Keratinocyte (primary cell): ENCODE measurements around the gene STX10. TPM values are rescaled to one million over a fixed set of nuclear protein-coding genes. Genes with fewer than 3 reads are reported as not detected.
"Not testable (repeated sequence)": the region's sequence is repeated elsewhere in the genome, so short reads cannot be mapped to it uniquely, and the experiment has no call there.

Experiments
- DNase-seq: peaks from one replicate; pipeline ENCODE4 v3.0.0-alpha.2; 2011; ENCODE audit warnings: low read depth, missing footprints, low spot score
- FAIRE-seq: peaks from 2 replicates; lab custom pipeline; 2011; peaks lifted over from hg19 to GRCh38; lab: Jason Lieb, UNC
- H2AFZ ChIP-seq: 2 replicates; pipeline ENCODE4 v1.6.0; 2012; ENCODE audit warnings: low read length, control low read depth, inconsistent platforms; ENCODE audit not compliant: control insufficient read depth
- H3K27ac ChIP-seq: 2 replicates; pipeline ENCODE4 v1.5.1; 2011; ENCODE audit warnings: low read length; ENCODE audit not compliant: control insufficient read depth, insufficient read depth
- H3K27me3 ChIP-seq: 3 replicates; pipeline ENCODE4 v1.6.0; 2011; ENCODE audit warnings: low read length; ENCODE audit not compliant: control insufficient read depth, insufficient read depth; ENCODE audit errors: extremely low read depth
- H3K36me3 ChIP-seq, 2 experiments: 2 replicates in 1 of 2; 3 replicates in 1 of 2; pipeline ENCODE4 v1.5.1; 2011; ENCODE audit warnings: low read length in 2 of 2, mild to moderate bottlenecking in 1 of 2; ENCODE audit not compliant: control insufficient read depth in 2 of 2, insufficient read depth in 2 of 2; ENCODE audit errors: extremely low read depth in 1 of 2
- H3K4me1 ChIP-seq: 3 replicates; pipeline ENCODE4 v1.5.1; 2011; ENCODE audit warnings: low read length; ENCODE audit not compliant: control insufficient read depth, insufficient read depth; ENCODE audit errors: extremely low read depth
- H3K4me2 ChIP-seq: 3 replicates; pipeline ENCODE4 v1.6.0; 2011; ENCODE audit warnings: low read depth, low read length; ENCODE audit not compliant: control insufficient read depth, insufficient read depth; ENCODE audit errors: extremely low read depth
- H3K4me3 ChIP-seq, 3 experiments: fragments of 200-600 bp in 1 of 3; sonication (generic) in 1 of 3; 2 replicates in 2 of 3; 3 replicates in 1 of 3; pipeline ENCODE4 v1.5.1; 2011 to 2016; ENCODE audit warnings: low read length in 3 of 3, mild to moderate bottlenecking in 3 of 3, control low read depth in 2 of 3, inconsistent platforms in 1 of 3, low read depth in 1 of 3, mixed read lengths in 1 of 3, mixed run types in 1 of 3, moderate library complexity in 1 of 3; ENCODE audit not compliant: control insufficient read depth in 2 of 3, insufficient read depth in 2 of 3; ENCODE audit errors: extremely low read depth in 1 of 3
- H3K79me2 ChIP-seq: 2 replicates; pipeline ENCODE4 v1.6.0; 2012; ENCODE audit warnings: low read length; ENCODE audit not compliant: control insufficient read depth, insufficient read depth
- H3K9ac ChIP-seq: 3 replicates; pipeline ENCODE4 v1.6.0; 2011; ENCODE audit warnings: low read length; ENCODE audit not compliant: control insufficient read depth, insufficient read depth; ENCODE audit errors: extremely low read depth
- H3K9me1 ChIP-seq: 3 replicates; pipeline ENCODE4 v1.6.0; 2011; ENCODE audit warnings: low read length; ENCODE audit not compliant: control insufficient read depth, insufficient read depth; ENCODE audit errors: extremely low read depth
- H3K9me3 ChIP-seq: 2 replicates; pipeline ENCODE4 v1.5.1; 2012; ENCODE audit warnings: low read depth, low read length; ENCODE audit not compliant: control insufficient read depth
- H4K20me1 ChIP-seq: 3 replicates; pipeline ENCODE4 v1.6.0; 2011; ENCODE audit warnings: low read length; ENCODE audit not compliant: control insufficient read depth, insufficient read depth; ENCODE audit errors: extremely low read depth
- CTCF ChIP-seq, 3 experiments: IDR thresholded peaks in 1 of 3; conservative IDR thresholded peaks in 1 of 3; optimal IDR thresholded peaks in 1 of 3; 2 replicates in 2 of 3; 3 replicates in 1 of 3; pipeline versions ENCODE3 to v1.5.1; 2011; ENCODE audit warnings: low read length in 3 of 3, mild to moderate bottlenecking in 3 of 3, moderate library complexity in 2 of 3, control low read depth in 1 of 3, inconsistent platforms in 1 of 3; ENCODE audit not compliant: insufficient read depth in 2 of 3; ENCODE audit errors: extremely low read depth in 1 of 3
- EZH2 ChIP-seq: IDR thresholded peaks from one replicate; pipeline ENCODE4 v1.6.1; 2012; ENCODE audit warnings: inconsistent platforms, mild to moderate bottlenecking, low read length, moderate library complexity
- dilution Hi-C: fragments of 300-500 bp; cut with MboI; formaldehyde crosslinking; loops from one replicate; pipeline ENCODE4 v1.7.0; 2020; ENCODE audit warnings: low sequenced_read_pairs; ENCODE audit not compliant: extremely low pct_ligation_motif_present
- polyA plus RNA-seq, 5 experiments: library from polyadenylated mRNA; depleted of rRNA in 3 of 5; stranded (reverse) in 3 of 5; stranded (forward) in 1 of 5; unstranded in 1 of 5; fragments of >200 nt; gene quantifications; 1 replicate in 1 of 5; 2 replicates in 3 of 5; 3 replicates in 1 of 5; pipeline versions ENCODE4 v1.2.1 to v1.2.3, GENCODE V29; 2011 to 2012; ENCODE audit warnings: missing spikeins in 2 of 5, low read depth in 1 of 5, low replicate concordance in 1 of 5

Gene STX10
- polyA plus RNA-seq, 1 donor (not counting 4 experiments of a cell fraction or from before 2014, with no cell fraction given), result 65.2 TPM

GRCh38 chr19:13189600-13189999 lies 39.4 kb upstream of the STX10 start:
- H3K27me3 ChIP-seq, result no peaks in the 10 kb centered on the region
- no peak overlapping the region for H2AFZ ChIP-seq
- no peak overlapping the region for H3K9ac ChIP-seq
- no peak for TF ChIP-seq CTCF (optimal IDR thresholded peaks at IDR 0.05 in 1 of 3, IDR thresholded peaks at IDR 0.05 in 1 of 3, conservative IDR thresholded peaks at IDR 0.05 in 1 of 3; ENCODE audit: extremely low read depth in 1 of 3, insufficient read depth in 2 of 3, low read length in 3 of 3)
- TF ChIP-seq EZH2, result no peak
- H3K79me2 ChIP-seq, result no peaks in the 10 kb centered on the region
- H3K9me1 ChIP-seq, result no peaks in the 10 kb centered on the region
- no peaks in the 10 kb centered on the region for H3K36me3 ChIP-seq
- no peak overlapping the region for H3K4me2 ChIP-seq
- no peaks in the 10 kb centered on the region for H4K20me1 ChIP-seq
- dilution Hi-C loops, result no loop called here
- no peaks in the 10 kb centered on the region for H3K4me1 ChIP-seq
- no peak overlapping the region for H3K27ac ChIP-seq
- H3K9me3 ChIP-seq, result no peaks in the 10 kb centered on the region
- FAIRE-seq, result no peak
- no peak for DNase-seq
- H3K4me3 ChIP-seq, result no peak overlapping the region

GRCh38 chr19:13187419-13187818 lies 37.2 kb upstream of the STX10 start:
- Histone ChIP-seq H2AFZ (no peak overlapping the region), H3K4me2 (no peak overlapping the region), H3K27ac (no peak overlapping the region), H3K27me3 (no peaks in the 10 kb centered on the region), H3K4me3 (no peak overlapping the region), H3K79me2 (no peaks in the 10 kb centered on the region), H3K4me1 (no peaks in the 10 kb centered on the region), H3K36me3 (no peaks in the 10 kb centered on the region), H3K9me1 (no peaks in the 10 kb centered on the region), H3K9ac (no peak overlapping the region), H3K9me3 (no peaks in the 10 kb centered on the region), H4K20me1 (no peaks in the 10 kb centered on the region)
- DNase-seq, result no peak
- no peak for TF ChIP-seq CTCF (optimal IDR thresholded peaks at IDR 0.05 in 1 of 3, IDR thresholded peaks at IDR 0.05 in 1 of 3, conservative IDR thresholded peaks at IDR 0.05 in 1 of 3; ENCODE audit: extremely low read depth in 1 of 3, insufficient read depth in 2 of 3, low read length in 3 of 3)
- TF ChIP-seq EZH2, result no peak
- FAIRE-seq, result no peak
- dilution Hi-C loops, result no loop called here

- dilution Hi-C loops, H3K79me2 ChIP-seq: not testable (repeated sequence)
Observed at GRCh38 chr19:13186688-13187087, 36.5 kb upstream of the STX10 start.

More at GRCh38 chr19:13186688-13187087, 36.5 kb upstream of the STX10 start:
- H3K9me3 ChIP-seq, H4K20me1 ChIP-seq, H3K9ac ChIP-seq, H3K9me1 ChIP-seq, H2AFZ ChIP-seq, H3K27me3 ChIP-seq, H3K27ac ChIP-seq, H3K4me1 ChIP-seq, H3K4me3 ChIP-seq, DNase-seq, FAIRE-seq, H3K4me2 ChIP-seq, H3K36me3 ChIP-seq: not testable (repeated sequence)
